Esophagus squamous epithelium (tissue), 4 donors: ENCODE data around the gene LRRC17.
"Not testable (repeated sequence)": the region's sequence is repeated elsewhere in the genome, so short reads cannot be mapped to it uniquely, and the experiment has no call there.

Experiments
- CTCF ChIP-seq, 6 experiments: fragments of 450-650 bp in 4 of 6; fragments of 200-600 bp in 2 of 6; sonication (generic) in 2 of 6; IDR thresholded peaks; one replicate each; pipeline ENCODE4 v1.5.1; 2016 to 2019; ENCODE audit warnings: antibody characterized with exemption in 6 of 6, mild to moderate bottlenecking in 4 of 6, moderate library complexity in 4 of 6
- POLR2A ChIP-seq, 4 donors: fragments of 450-650 bp; IDR thresholded peaks; one replicate each; pipeline ENCODE4 v1.6.1; 2017; ENCODE audit warnings: antibody characterized with exemption in 4 of 4, mild to moderate bottlenecking in 4 of 4, moderate library complexity in 3 of 4

DNA sequence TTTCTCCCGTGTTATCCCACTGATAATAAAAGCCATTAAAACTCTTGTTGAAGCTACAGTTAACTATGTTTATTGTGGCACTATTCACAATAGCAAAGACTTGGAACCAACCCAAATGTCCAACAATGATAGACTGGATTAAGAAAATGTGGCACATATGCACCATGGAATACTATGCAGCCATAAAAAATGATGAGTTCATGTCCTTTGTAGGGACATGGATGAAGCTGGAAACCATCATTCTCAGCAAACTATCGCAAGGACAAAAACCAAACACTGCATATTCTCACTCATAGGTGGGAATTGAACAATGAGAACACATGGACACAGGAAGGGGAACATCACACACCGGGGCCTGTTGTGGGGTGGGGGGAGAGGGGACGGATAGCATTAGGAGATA, 64.8 kb downstream of the LRRC17 start:
- TF ChIP-seq CTCF, POLR2A (IDR thresholded peaks at IDR 0.05): not testable (repeated sequence)
